Keratinocyte (primary cell): ENCODE results near the gene RNF17.

Experiments used
- CTCF ChIP-seq, 3 experiments: IDR thresholded peaks in 1 of 3; conservative IDR thresholded peaks in 1 of 3; optimal IDR thresholded peaks in 1 of 3; 2 replicates in 2 of 3; 3 replicates in 1 of 3; pipeline versions ENCODE3 to v1.5.1; 2011; ENCODE audit warnings: low read length in 3 of 3, mild to moderate bottlenecking in 3 of 3, moderate library complexity in 2 of 3, control low read depth in 1 of 3, inconsistent platforms in 1 of 3; ENCODE audit not compliant: insufficient read depth in 2 of 3; ENCODE audit errors: extremely low read depth in 1 of 3
- EZH2 ChIP-seq: IDR thresholded peaks from one replicate; pipeline ENCODE4 v1.6.1; 2012; ENCODE audit warnings: inconsistent platforms, mild to moderate bottlenecking, low read length, moderate library complexity

- TF ChIP-seq EZH2 (no peak), CTCF (optimal IDR thresholded peaks at IDR 0.05 in 1 of 3, IDR thresholded peaks at IDR 0.05 in 1 of 3, conservative IDR thresholded peaks at IDR 0.05 in 1 of 3; ENCODE audit: extremely low read depth in 1 of 3, insufficient read depth in 2 of 3, low read length in 3 of 3) (no peak)
Observed at GRCh38 chr13:24747248-24748060, 16.5 kb upstream of the RNF17 start.
